OCI-LY7 (cell line): ENCODE measurements around the gene KIF3A. TPM values are rescaled to one million over a fixed set of nuclear protein-coding genes. Genes with fewer than 3 reads are reported as not detected.

Experiments used
- BruUV-seq: library from RNA; stranded (reverse); fragments of 400-500 nt; replicated peaks from 2 replicates; lab custom pipeline; 2021; lab: Mats Ljungman, UMichigan
- CTCF ChIA-PET: fragments of 300-600 bp; sonication (Branson Sonifier 250); formaldehyde crosslinking; loops from one replicate; lab custom pipeline; 2022; ENCODE audit warnings: antibody characterized with exemption; ENCODE audit not compliant: unreplicated experiment; lab: Charles Lee
- POLR2A ChIA-PET: fragments of 300-600 bp; sonication (Branson Sonifier 250); formaldehyde crosslinking; loops from one replicate; lab custom pipeline; 2022; ENCODE audit warnings: antibody characterized with exemption; lab: Charles Lee
- DNase-seq: peaks from one replicate; pipeline ENCODE4 v3.0.0-alpha.2; 2015; ENCODE audit warnings: low spot score
- H2AFZ ChIP-seq: fragments of 200-600 bp; sonication (generic), shearing (Covaris generic); 2 replicates; pipeline ENCODE4 v1.6.1; 2014; ENCODE audit warnings: mild to moderate bottlenecking, antibody characterized with exemption, low read length, moderate library complexity
- H3K27ac ChIP-seq: fragments of 200-600 bp; sonication (generic); 2 replicates; pipeline ENCODE4 v1.5.1; 2014; ENCODE audit warnings: mixed run types, low read depth, mild to moderate bottlenecking, moderate library complexity, low read length, inconsistent platforms; ENCODE audit not compliant: poor library complexity, severe bottlenecking
- H3K36me3 ChIP-seq: fragments of 200-600 bp; sonication (generic); 2 replicates; pipeline ENCODE4 v1.6.1; 2014; ENCODE audit warnings: mild to moderate bottlenecking, antibody characterized with exemption, low read length, moderate library complexity, mixed read lengths; ENCODE audit not compliant: insufficient read depth
- H3K4me1 ChIP-seq: fragments of 200-600 bp; sonication (generic); 2 replicates; pipeline ENCODE4 v1.5.1; 2014; ENCODE audit warnings: mild to moderate bottlenecking, low read length; ENCODE audit not compliant: insufficient read depth, poor library complexity, severe bottlenecking
- H3K4me2 ChIP-seq: fragments of 200-600 bp; sonication (generic); 2 replicates; pipeline ENCODE4 v1.6.1; 2014; ENCODE audit warnings: mild to moderate bottlenecking, low read length
- H3K4me3 ChIP-seq: fragments of 200-600 bp; sonication (generic); 2 replicates; pipeline ENCODE4 v1.5.1; 2014; ENCODE audit warnings: mild to moderate bottlenecking, low read depth, low read length; ENCODE audit not compliant: poor library complexity, severe bottlenecking
- H3K79me2 ChIP-seq: fragments of 200-600 bp; sonication (generic); 2 replicates; pipeline ENCODE4 v1.6.1; 2016; ENCODE audit warnings: low read depth, mild to moderate bottlenecking, low read length, moderate library complexity, mixed read lengths; ENCODE audit not compliant: insufficient read depth
- H3K9me2 ChIP-seq: fragments of 200-600 bp; sonication (generic); 2 replicates; pipeline ENCODE4 v1.6.1; 2016; ENCODE audit warnings: mild to moderate bottlenecking, low read length, mixed read lengths; ENCODE audit not compliant: insufficient read depth
- H3K9me3 ChIP-seq: fragments of 200-600 bp; sonication (generic); 2 replicates; pipeline ENCODE4 v1.6.1; 2014; ENCODE audit warnings: mild to moderate bottlenecking, mixed run types, low read length, mixed read lengths
- H4K20me1 ChIP-seq: fragments of 200-600 bp; sonication (generic); 2 replicates; pipeline ENCODE4 v1.6.1; 2014; ENCODE audit warnings: mild to moderate bottlenecking, antibody characterized with exemption, low read length, moderate library complexity, mixed read lengths; ENCODE audit not compliant: insufficient read depth
- CTCF ChIP-seq: fragments of 200-600 bp; sonication (generic); conservative IDR thresholded peaks from 2 replicates; pipeline ENCODE4 v1.5.1; 2014; ENCODE audit warnings: mild to moderate bottlenecking, antibody characterized with exemption, low read length, moderate library complexity, mixed read lengths
- EZH2phosphoT487 ChIP-seq: fragments of 200-600 bp; sonication (generic); IDR thresholded peaks from 2 replicates; pipeline ENCODE4 v1.6.1; 2018; ENCODE audit warnings: low read depth, borderline replicate concordance, mild to moderate bottlenecking, mixed run types, antibody characterized with exemption, low read length, moderate library complexity, mixed read lengths
- intact Hi-C: fragments of 100-400 bp; cut with micrococcal nuclease; formaldehyde crosslinking; loops from one replicate; pipeline ENCODE4 v1.10.0; 2022; ENCODE audit not compliant: unreplicated experiment
- total RNA-seq, 2 experiments: library from RNA; depleted of rRNA in 1 of 2; stranded (reverse); fragments of >200 nt in 1 of 2; shearing (Covaris generic) in 1 of 2; gene quantifications; 2 replicates each; pipeline ENCODE4 v1.2.3, GENCODE V29; 2014 to 2022

The KIF3A gene
- total RNA-seq, 2 experiments from 2014 or later = 6.7 to 14.2 TPM

- Histone ChIP-seq H4K20me1 (no peaks in the 10 kb centered on the region), H3K4me3 (no peak overlapping the region), H2AFZ (no peak overlapping the region), H3K9me3 (no peaks in the 10 kb centered on the region), H3K4me1 (no peaks in the 10 kb centered on the region), H3K4me2 (no peak overlapping the region), H3K36me3 (no peaks in the 10 kb centered on the region), H3K79me2 (no peaks in the 10 kb centered on the region), H3K9me2 (no peaks in the 10 kb centered on the region), H3K27ac (no peak overlapping the region)
- BruUV-seq = no TSS peak
- ChIA-PET POLR2A (interaction anchor here (0.6 to 1.2 kb wide), 2 partner anchors 35 to 78 kb away, joined by 3 read pairs; partner anchors contain the start of gene CCNI2), CTCF (no interaction called here)
- TF ChIP-seq EZH2phosphoT487 (no peak), CTCF (no peak)
- no peak for DNase-seq
- intact Hi-C loops = no loop called here
Observed at GRCh38 chr5:132669455-132669820, 67.9 kb downstream of the KIF3A start.

- no peak overlapping the region for H3K4me2 ChIP-seq
- no peaks in the 10 kb centered on the region for H3K79me2 ChIP-seq
- H3K9me2 ChIP-seq = no peaks in the 10 kb centered on the region
- no peak overlapping the region for H3K4me3 ChIP-seq
- POLR2A ChIA-PET = interaction anchor here (0.6 to 1.2 kb wide), 2 partner anchors 36 to 79 kb away, joined by 3 read pairs; partner anchors contain the start of gene CCNI2
- H3K36me3 ChIP-seq = no peaks in the 10 kb centered on the region
- CTCF ChIA-PET = no interaction called here
- DNase-seq = no peak
- no peaks in the 10 kb centered on the region for H3K4me1 ChIP-seq
- no peak overlapping the region for H3K27ac ChIP-seq
- H4K20me1 ChIP-seq = no peaks in the 10 kb centered on the region
- no peak overlapping the region for H2AFZ ChIP-seq
- no TSS peak for BruUV-seq
- H3K9me3 ChIP-seq = no peaks in the 10 kb centered on the region
- TF ChIP-seq CTCF (no peak), EZH2phosphoT487 (no peak)
- intact Hi-C loops = no loop called here
Observed at GRCh38 chr5:132668706-132669454, 68.5 kb downstream of the KIF3A start.
